OCI-LY3 (cell line): ENCODE data around the gene CAPN8.

ENCODE experiments used
- H2AFZ ChIP-seq: fragments of 200-600, 300-600 bp; shearing (Covaris generic); 2 replicates; pipeline ENCODE4 v1.6.0; 2014; ENCODE audit warnings: antibody characterized with exemption, low read depth, low read length
- H3K27ac ChIP-seq: fragments of 200-600, 300-600 bp; sonication (generic); 2 replicates; pipeline ENCODE4 v1.5.1; 2014; ENCODE audit warnings: mild to moderate bottlenecking, low read length, moderate library complexity, mixed read lengths
- H3K27me3 ChIP-seq: fragments of 200-600, 300-600 bp; sonication (generic); 2 replicates; pipeline ENCODE4 v1.6.1; 2014; ENCODE audit warnings: low read depth, low read length, mixed read lengths
- H3K36me3 ChIP-seq: fragments of 200-600, 300-600 bp; sonication (generic); replicated peaks from 2 replicates; pipeline ENCODE3; 2014; ENCODE audit warnings: low read depth, low read length, mixed read lengths
- H3K4me1 ChIP-seq: fragments of 300-600, 200-600 bp; sonication (generic); 2 replicates; pipeline ENCODE4 v1.6.1; 2014; ENCODE audit warnings: low read length, mixed read lengths
- H3K4me2 ChIP-seq: fragments of 200-600, 300-600 bp; sonication (generic); 2 replicates; pipeline ENCODE4 v1.6.1; 2014; ENCODE audit warnings: low read length, mixed read lengths
- H3K4me3 ChIP-seq: fragments of 300-600, 200-600 bp; sonication (generic); 2 replicates; pipeline ENCODE4 v1.5.1; 2014; ENCODE audit warnings: antibody characterized with exemption, mild to moderate bottlenecking, low read length, moderate library complexity
- H3K79me2 ChIP-seq: fragments of 300-600, 200-600 bp; shearing (Covaris generic); 2 replicates; pipeline ENCODE4 v1.6.1; 2014; ENCODE audit warnings: mild to moderate bottlenecking, low read length, mixed read lengths
- H3K9ac ChIP-seq: fragments of 300-600, 200-600 bp; shearing (Covaris generic); 2 replicates; pipeline ENCODE4 v1.6.0; 2014; ENCODE audit warnings: mild to moderate bottlenecking, low read length, moderate library complexity
- H3K9me3 ChIP-seq: fragments of 200-600, 300-600 bp; shearing (Covaris generic); 2 replicates; pipeline ENCODE4 v1.6.1; 2014; ENCODE audit warnings: low read length, mixed read lengths; ENCODE audit not compliant: insufficient read depth
- H4K20me1 ChIP-seq: fragments of 200-600, 300-600 bp; sonication (generic); 2 replicates; pipeline ENCODE4 v1.6.1; 2016; ENCODE audit warnings: low read length, mixed read lengths; ENCODE audit not compliant: insufficient read depth
- EZH2phosphoT487 ChIP-seq: fragments of 200-600 bp; shearing (Covaris generic); IDR thresholded peaks from 2 replicates; pipeline ENCODE4 v1.6.1; 2018; ENCODE audit warnings: antibody characterized with exemption, mixed run types, low read depth
- TF ChIP-seq, protein P1 (sequence below): fragments of 200-600, 300-600 bp; sonication (generic); IDR thresholded peaks from 2 replicates; pipeline ENCODE4 v1.5.1; 2014; ENCODE audit warnings: antibody characterized with exemption, low read length, low read depth

The CAPN8 gene

DNA sequence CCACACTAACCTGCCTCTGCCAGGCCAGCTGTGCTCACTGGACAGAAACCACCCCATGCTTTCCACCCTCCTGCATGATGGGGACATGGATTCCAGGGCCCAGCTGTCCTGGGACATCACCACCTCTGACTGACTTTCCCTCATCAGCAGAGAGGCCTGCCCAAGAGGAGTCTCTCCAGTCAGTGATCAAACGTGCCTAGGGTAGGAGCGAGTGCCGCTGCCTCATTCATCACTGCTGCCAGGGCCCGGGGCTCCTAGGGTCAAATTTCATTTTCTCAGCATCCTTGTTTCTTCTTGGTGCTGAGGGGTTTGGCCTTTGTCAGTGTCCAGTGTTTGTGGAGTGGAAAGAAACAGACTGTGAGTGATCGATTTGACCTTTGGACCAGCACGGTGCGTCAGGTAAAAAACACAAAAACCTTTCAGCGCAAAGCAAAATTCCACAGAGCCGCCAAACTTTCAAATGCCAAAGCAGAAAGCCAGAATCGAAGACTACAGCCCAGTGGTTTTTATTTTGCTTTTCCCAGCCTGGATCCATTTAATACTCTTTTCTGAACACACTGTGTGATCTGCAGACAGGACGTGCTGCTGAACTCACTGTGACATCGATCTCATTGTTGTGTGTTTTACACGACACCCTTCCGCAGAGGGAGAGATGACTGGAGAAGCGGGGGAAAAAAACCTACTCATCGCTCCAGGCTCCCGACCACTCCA is 43.2 kb downstream of the CAPN8 start:
- Histone ChIP-seq H3K4me2 (no peak overlapping the region), H3K9ac (no peak overlapping the region), H2AFZ (no peak overlapping the region), H3K4me3 (no peak overlapping the region), H3K4me1 (peaks cover 17% of the 10 kb centered on the region), H3K27ac (no peak overlapping the region), H3K9me3 (no peaks in the 10 kb centered on the region), H3K36me3 (no peaks in the 10 kb centered on the region), H3K27me3 (peaks cover 61% of the 10 kb centered on the region), H4K20me1 (peaks cover 16% of the 10 kb centered on the region; the same call in 1 of the 2 replicates), H3K79me2 (no peaks in the 10 kb centered on the region)
- no peak for TF ChIP-seq EZH2phosphoT487
- TF ChIP-seq, protein P1, sequence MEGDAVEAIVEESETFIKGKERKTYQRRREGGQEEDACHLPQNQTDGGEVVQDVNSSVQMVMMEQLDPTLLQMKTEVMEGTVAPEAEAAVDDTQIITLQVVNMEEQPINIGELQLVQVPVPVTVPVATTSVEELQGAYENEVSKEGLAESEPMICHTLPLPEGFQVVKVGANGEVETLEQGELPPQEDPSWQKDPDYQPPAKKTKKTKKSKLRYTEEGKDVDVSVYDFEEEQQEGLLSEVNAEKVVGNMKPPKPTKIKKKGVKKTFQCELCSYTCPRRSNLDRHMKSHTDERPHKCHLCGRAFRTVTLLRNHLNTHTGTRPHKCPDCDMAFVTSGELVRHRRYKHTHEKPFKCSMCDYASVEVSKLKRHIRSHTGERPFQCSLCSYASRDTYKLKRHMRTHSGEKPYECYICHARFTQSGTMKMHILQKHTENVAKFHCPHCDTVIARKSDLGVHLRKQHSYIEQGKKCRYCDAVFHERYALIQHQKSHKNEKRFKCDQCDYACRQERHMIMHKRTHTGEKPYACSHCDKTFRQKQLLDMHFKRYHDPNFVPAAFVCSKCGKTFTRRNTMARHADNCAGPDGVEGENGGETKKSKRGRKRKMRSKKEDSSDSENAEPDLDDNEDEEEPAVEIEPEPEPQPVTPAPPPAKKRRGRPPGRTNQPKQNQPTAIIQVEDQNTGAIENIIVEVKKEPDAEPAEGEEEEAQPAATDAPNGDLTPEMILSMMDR = no peak

DNA sequence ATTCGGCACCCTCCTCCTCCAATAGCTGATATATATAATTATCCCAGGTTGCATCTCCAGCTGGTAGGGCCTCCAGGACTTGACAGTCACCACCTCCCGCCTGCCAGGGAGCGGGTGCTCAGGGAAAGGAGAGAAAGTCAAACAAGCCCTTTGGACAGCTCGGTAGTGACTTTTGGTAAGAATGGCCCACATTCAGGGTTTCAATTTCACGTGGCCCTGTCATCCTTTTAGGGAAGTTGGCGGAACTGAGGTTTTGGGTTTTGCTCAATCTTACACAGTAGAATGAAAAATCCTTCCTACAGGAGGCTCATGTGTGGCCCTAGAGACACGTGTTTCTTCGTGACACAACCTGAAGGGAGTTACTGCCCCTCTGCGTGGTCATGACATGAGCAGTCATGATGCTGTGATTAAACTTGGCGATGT is 44.2 kb downstream of the CAPN8 start:
- Histone ChIP-seq H4K20me1 (peaks cover 16% of the 10 kb centered on the region), H3K27ac (no peak overlapping the region), H3K4me1 (peaks cover 17% of the 10 kb centered on the region), H3K27me3 (peaks cover 64% of the 10 kb centered on the region), H3K9me3 (no peaks in the 10 kb centered on the region), H3K9ac (no peak overlapping the region; the same call in 1 of the 2 replicates), H3K79me2 (no peaks in the 10 kb centered on the region), H3K4me2 (peak overlapping the region; percentile 57), H2AFZ (no peak overlapping the region), H3K36me3 (no peaks in the 10 kb centered on the region), H3K4me3 (peak overlapping the region; percentile 32; the same call in 1 of the 2 replicates)
- no peak for TF ChIP-seq EZH2phosphoT487
- TF ChIP-seq, protein P1 = no peak

DNA sequence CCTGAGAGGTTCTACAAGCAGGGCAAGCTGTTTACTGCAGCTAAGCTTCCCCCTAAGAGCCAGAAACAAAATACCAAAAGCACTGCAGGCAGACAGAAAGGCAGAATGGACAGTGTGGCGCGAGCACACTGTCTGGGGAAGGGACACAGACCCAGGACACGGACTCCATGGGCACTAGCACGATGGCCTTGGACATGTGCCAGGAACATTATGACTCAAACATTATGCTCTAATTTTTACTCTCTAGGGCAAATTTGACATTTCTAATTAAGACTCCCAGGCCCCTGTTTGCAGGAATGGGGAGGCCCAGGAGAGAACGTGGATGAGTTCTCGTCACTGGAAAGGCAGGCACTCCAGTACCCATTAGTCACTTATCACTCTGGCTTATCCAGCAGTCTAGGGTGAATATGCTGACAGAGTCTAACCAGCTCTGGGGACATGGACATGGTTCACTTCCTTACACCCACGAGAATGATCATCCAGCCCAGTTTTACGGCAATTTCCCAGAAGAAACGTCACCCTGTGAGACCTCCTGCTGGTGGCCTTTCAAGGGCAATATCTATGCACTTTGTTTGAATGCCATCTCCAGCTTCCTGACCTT is 45.1 kb downstream of the CAPN8 start:
- peaks cover 17% of the 10 kb centered on the region for H3K4me1 ChIP-seq
- no peak overlapping the region for H2AFZ ChIP-seq
- H3K79me2 ChIP-seq = no peaks in the 10 kb centered on the region
- no peak overlapping the region for H3K4me2 ChIP-seq
- TF ChIP-seq EZH2phosphoT487 = no peak
- TF ChIP-seq, protein P1 = no peak
- peaks cover 74% of the 10 kb centered on the region for H3K27me3 ChIP-seq
- H3K9me3 ChIP-seq = no peaks in the 10 kb centered on the region
- no peak overlapping the region for H3K9ac ChIP-seq
- H3K36me3 ChIP-seq = no peaks in the 10 kb centered on the region
- H4K20me1 ChIP-seq = peaks cover 16% of the 10 kb centered on the region
- no peak overlapping the region for H3K27ac ChIP-seq
- H3K4me3 ChIP-seq = no peak overlapping the region

DNA sequence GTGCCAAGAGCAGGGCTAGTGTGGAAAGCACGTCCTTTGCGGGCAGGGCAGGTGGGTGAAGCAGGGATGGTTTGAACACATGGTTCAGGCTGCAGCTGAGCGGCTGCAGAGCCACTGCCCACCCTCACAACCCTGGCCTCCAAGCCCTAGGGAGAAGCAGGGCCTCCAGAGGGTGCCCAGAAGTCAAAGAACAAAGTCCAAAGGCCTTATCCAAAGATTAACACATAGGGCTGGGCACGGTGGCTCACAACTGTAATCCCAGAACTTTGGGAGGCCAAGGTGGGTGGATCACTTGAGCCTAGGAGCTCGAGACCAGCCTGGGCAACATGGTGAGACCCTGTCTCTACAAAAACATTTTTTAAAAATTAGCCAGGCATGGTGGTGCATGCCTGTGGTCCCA is 46.8 kb downstream of the CAPN8 start:
- Histone ChIP-seq H3K4me3 (no peak overlapping the region), H4K20me1 (peaks cover 16% of the 10 kb centered on the region), H3K4me2 (no peak overlapping the region), H3K4me1 (peaks cover 17% of the 10 kb centered on the region), H3K9ac (no peak overlapping the region), H3K9me3 (no peaks in the 10 kb centered on the region), H3K27me3 (peaks cover 72% of the 10 kb centered on the region), H3K79me2 (no peaks in the 10 kb centered on the region), H2AFZ (no peak overlapping the region), H3K27ac (no peak overlapping the region), H3K36me3 (no peaks in the 10 kb centered on the region)
- no peak for TF ChIP-seq EZH2phosphoT487
- TF ChIP-seq, protein P1 = no peak
